Head of caudate nucleus (tissue), 42 donors: Measurements from ENCODE around the gene CAPZB.
A peak's percentile ranks its signal among the peaks of the same experiment; 100 is the strongest.
"Not testable (repeated sequence)": the region's sequence is repeated elsewhere in the genome, so short reads cannot be mapped to it uniquely, and the experiment has no call there.

Source experiments
- DNase-seq, 42 donors: peaks; one replicate each; pipeline versions ENCODE4 v3.0.0 to v3.0.0-alpha.2; 2020 to 2021; ENCODE audit warnings: mixed read lengths in 7 of 42
- intact Hi-C: fragments of 100-400 bp; cut with DNase I; formaldehyde crosslinking; loops from one replicate; pipeline ENCODE4 v1.15.0; 2022

Gene CAPZB

GRCh38 chr1:19305880-19306279 lies 179.5 kb downstream of the CAPZB start:
- DNase-seq = peak in 1 of 42 donors; percentile 10
- intact Hi-C loops = no loop called here

- intact Hi-C loops = not testable (repeated sequence)
- peak in 1 of 42 donors; percentile 9 for DNase-seq
These were observed 181.3 kb downstream of the CAPZB start for GRCh38 chr1:19304081-19304480.

- intact Hi-C loops = no loop called here
- DNase-seq = no peak
These were observed 185.1 kb downstream of the CAPZB start for GRCh38 chr1:19300211-19300610.

- intact Hi-C loops = no loop called here
- no peak for DNase-seq
These were observed 190.7 kb downstream of the CAPZB start for GRCh38 chr1:19294638-19295037.

GRCh38 chr1:19289244-19289643 lies 196.1 kb downstream of the CAPZB start:
- DNase-seq = no peak
- intact Hi-C loops = no loop called here
